D341Med (cell line): ENCODE data around the gene LPP.

ENCODE experiments used
- DNase-seq: peaks from one replicate; pipeline ENCODE4 v3.0.0; 2012; ENCODE audit warnings: low spot score

Gene LPP

GRCh38 chr3:188223936-188224335 lies 70.0 kb downstream of the LPP start:
- DNase-seq, result no peak

GRCh38 chr3:188227442-188227841 lies 73.5 kb downstream of the LPP start:
- DNase-seq, result no peak

GRCh38 chr3:188229177-188229576 lies 75.2 kb downstream of the LPP start:
- DNase-seq, result no peak

GRCh38 chr3:188229726-188230125 lies 75.8 kb downstream of the LPP start:
- DNase-seq, result no peak

- DNase-seq, result no peak
These were observed 77.0 kb downstream of the LPP start for GRCh38 chr3:188230962-188231361.

- no peak for DNase-seq
These were observed 77.5 kb downstream of the LPP start for GRCh38 chr3:188231456-188231855.

- DNase-seq, result no peak
These were observed 78.7 kb downstream of the LPP start for GRCh38 chr3:188232656-188233055.

- no peak for DNase-seq
These were observed 79.4 kb downstream of the LPP start for GRCh38 chr3:188233320-188233719.

- DNase-seq, result no peak
These were observed 80.2 kb downstream of the LPP start for GRCh38 chr3:188234132-188234531.

- DNase-seq, result no peak
These were observed 82.3 kb downstream of the LPP start for GRCh38 chr3:188236271-188236670.

- DNase-seq, result no peak
These were observed 85.1 kb downstream of the LPP start for GRCh38 chr3:188239035-188239434.

GRCh38 chr3:188239577-188239976 lies 85.6 kb downstream of the LPP start:
- DNase-seq, result no peak

- DNase-seq, result no peak
These were observed 86.4 kb downstream of the LPP start for GRCh38 chr3:188240189-188240981.

- DNase-seq, result no peak
These were observed 87.1 kb downstream of the LPP start for GRCh38 chr3:188241072-188241471.

GRCh38 chr3:188241883-188242282 lies 87.9 kb downstream of the LPP start:
- no peak for DNase-seq

GRCh38 chr3:188242436-188243123 lies 88.6 kb downstream of the LPP start:
- no peak for DNase-seq

- no peak for DNase-seq
These were observed 89.3 kb downstream of the LPP start for GRCh38 chr3:188243124-188243795.

- no peak for DNase-seq
These were observed 90.5 kb downstream of the LPP start for GRCh38 chr3:188244395-188244861.

GRCh38 chr3:188246905-188247304 lies 92.9 kb downstream of the LPP start:
- DNase-seq, result no peak

- no peak for DNase-seq
These were observed 94.1 kb downstream of the LPP start for GRCh38 chr3:188248036-188248561.

GRCh38 chr3:188253123-188253793 lies 99.3 kb downstream of the LPP start:
- no peak for DNase-seq

- no peak for DNase-seq
These were observed 100.0 kb downstream of the LPP start for GRCh38 chr3:188253800-188254452.
